K562 (cell line): Measurements from ENCODE around the gene CPNE1. TPM values are rescaled to one million over a fixed set of nuclear protein-coding genes. Genes with fewer than 3 reads are reported as not detected.
A peak's percentile ranks its signal among the peaks of the same experiment; 100 is the strongest.

Experiments used
- BMI1 ChIP-seq: fragments of 150-350 bp; IDR thresholded peaks from 2 replicates; pipeline ENCODE4 v1.6.1; 2014; ENCODE audit warnings: low read length
- DMBX1 ChIP-seq: fragments of 250-450 bp; sonication (Bioruptor Pico); IDR thresholded peaks from 2 replicates; pipeline ENCODE4 v1.8.0; 2022; ENCODE audit warnings: inconsistent platforms, mild to moderate bottlenecking, moderate library complexity, borderline replicate concordance
- ELK3 ChIP-seq: fragments of 450-650 bp; formaldehyde crosslinking; IDR thresholded peaks from 2 replicates; pipeline ENCODE4 v1.4.0; 2020; ENCODE audit warnings: mild to moderate bottlenecking
- FOXJ3 ChIP-seq: sonication (generic); formaldehyde crosslinking; IDR thresholded peaks from 2 replicates; pipeline ENCODE4 v1.4.0; 2020; ENCODE audit warnings: mild to moderate bottlenecking, missing genetic modification reagents
- GTF2A2 ChIP-seq: IDR thresholded peaks from 2 replicates; pipeline ENCODE4 v1.6.1; 2016; ENCODE audit warnings: mild to moderate bottlenecking, missing genetic modification characterization, missing compliant biosample characterization
- MBD2 ChIP-seq: sonication (generic); IDR thresholded peaks from 2 replicates; pipeline ENCODE4 v1.6.1; 2016; ENCODE audit warnings: low read depth, borderline replicate concordance
- NR1H2 ChIP-seq: sonication (generic); formaldehyde crosslinking; IDR thresholded peaks from 2 replicates; pipeline ENCODE4 v1.4.0; 2020; ENCODE audit warnings: mild to moderate bottlenecking, missing genetic modification reagents
- NUFIP1 ChIP-seq: fragments of 450-650 bp; IDR thresholded peaks from 2 replicates; pipeline ENCODE4 v1.6.1; 2018; ENCODE audit not compliant: partially characterized antibody
- PURB ChIP-seq: sonication (generic); formaldehyde crosslinking; IDR thresholded peaks from 2 replicates; pipeline ENCODE4 v1.9.0; 2021; ENCODE audit warnings: low read depth, mild to moderate bottlenecking, missing genetic modification reagents
- RCOR1 ChIP-seq, 2 experiments: IDR thresholded peaks; 2 replicates each; pipeline ENCODE4 v1.6.1; 2012; ENCODE audit warnings: low read depth in 2 of 2, low read length in 2 of 2, borderline replicate concordance in 1 of 2, improper control_type of control experiment in 1 of 2
- RHOXF2B ChIP-seq: fragments of 250-450 bp; sonication (Bioruptor Pico); conservative IDR thresholded peaks from 2 replicates; pipeline ENCODE4 v1.5.1; 2021
- RUNX1 ChIP-seq: sonication (generic); IDR thresholded peaks from 2 replicates; pipeline ENCODE4 v1.6.1; 2016; ENCODE audit warnings: antibody characterized with exemption, low read depth
- SP2 ChIP-seq: IDR thresholded peaks from 2 replicates; pipeline ENCODE4 v1.6.1; 2011; ENCODE audit warnings: mild to moderate bottlenecking, low read depth, low read length, moderate library complexity; ENCODE audit not compliant: poor library complexity, severe bottlenecking; ENCODE audit errors: extremely low read depth
- TEAD1 ChIP-seq, 2 experiments: fragments of 450-650 bp in 1 of 2; sonication (generic) in 1 of 2; formaldehyde crosslinking; IDR thresholded peaks; 2 replicates each; pipeline versions ENCODE4 v1.4.0 to v1.8.0; 2020 to 2022; ENCODE audit warnings: mild to moderate bottlenecking in 2 of 2, missing genetic modification reagents in 1 of 2
- USF1 ChIP-seq: sonication (generic); formaldehyde crosslinking; IDR thresholded peaks from 2 replicates; pipeline ENCODE4 v1.9.0; 2022; ENCODE audit warnings: mild to moderate bottlenecking, missing genetic modification reagents
- ZBTB8A ChIP-seq: fragments of 450-650 bp; IDR thresholded peaks from 2 replicates; pipeline ENCODE4 v1.6.1; 2018; ENCODE audit warnings: mild to moderate bottlenecking, moderate library complexity; ENCODE audit not compliant: partially characterized antibody
- ZEB2 ChIP-seq: fragments of 450-650 bp; IDR thresholded peaks from 2 replicates; pipeline ENCODE4 v1.6.1; 2016
- ZNF324 ChIP-seq: fragments of 250-450 bp; sonication (Bioruptor Pico); IDR thresholded peaks from 2 replicates; pipeline ENCODE4 v1.4.0; 2020; ENCODE audit warnings: mild to moderate bottlenecking
- ZNF354B ChIP-seq: fragments of 250-450 bp; sonication (Bioruptor Pico); IDR thresholded peaks from 2 replicates; pipeline ENCODE4 v1.4.0; 2020
- polyA plus RNA-seq, 8 experiments: library from polyadenylated mRNA; depleted of rRNA in 4 of 8; stranded (reverse) in 5 of 8; unstranded in 3 of 8; fragments of >200 nt; fragmentation: Nextera tagmentation in 2 of 8; fragmentation: Illumina TruSeq in 1 of 8; extraction: Ambion mirVana in 2 of 8; extraction: Trizol in 1 of 8; gene quantifications; 2 replicates each; pipeline versions ENCODE4 v1.2.1 to v1.2.3, GENCODE V29; 2011 to 2014; ENCODE audit warnings: inconsistent platforms in 1 of 8, missing spikeins in 1 of 8
- total RNA-seq, 7 experiments: library from RNA; depleted of rRNA in 6 of 7; stranded (reverse); fragments of >200 nt in 6 of 7; fragmentation: Illumina TruSeq in 2 of 7; extraction: Trizol in 2 of 7; gene quantifications; 2 replicates each; pipeline versions ENCODE4 v1.2.1 to v1.2.3, GENCODE V29; 2011 to 2021; ENCODE audit warnings: low replicate concordance in 1 of 7
- TF ChIP-seq, protein P1 (sequence below): fragments of 250-450 bp; sonication (Bioruptor Pico); IDR thresholded peaks from 2 replicates; pipeline ENCODE4 v1.5.0; 2020; ENCODE audit warnings: mild to moderate bottlenecking
- TF ChIP-seq, protein P2 (sequence below): fragments of 450-650 bp; IDR thresholded peaks from 2 replicates; pipeline ENCODE4 v1.6.1; 2018; ENCODE audit warnings: mild to moderate bottlenecking, low read depth; ENCODE audit not compliant: partially characterized antibody

The CPNE1 gene
- total and polyA plus RNA-seq, 9 of the 15 experiments (the other 6 are each of a cell fraction or from before 2014, with no cell fraction given), result 42.1 to 102 (median 56.0) TPM

DNA sequence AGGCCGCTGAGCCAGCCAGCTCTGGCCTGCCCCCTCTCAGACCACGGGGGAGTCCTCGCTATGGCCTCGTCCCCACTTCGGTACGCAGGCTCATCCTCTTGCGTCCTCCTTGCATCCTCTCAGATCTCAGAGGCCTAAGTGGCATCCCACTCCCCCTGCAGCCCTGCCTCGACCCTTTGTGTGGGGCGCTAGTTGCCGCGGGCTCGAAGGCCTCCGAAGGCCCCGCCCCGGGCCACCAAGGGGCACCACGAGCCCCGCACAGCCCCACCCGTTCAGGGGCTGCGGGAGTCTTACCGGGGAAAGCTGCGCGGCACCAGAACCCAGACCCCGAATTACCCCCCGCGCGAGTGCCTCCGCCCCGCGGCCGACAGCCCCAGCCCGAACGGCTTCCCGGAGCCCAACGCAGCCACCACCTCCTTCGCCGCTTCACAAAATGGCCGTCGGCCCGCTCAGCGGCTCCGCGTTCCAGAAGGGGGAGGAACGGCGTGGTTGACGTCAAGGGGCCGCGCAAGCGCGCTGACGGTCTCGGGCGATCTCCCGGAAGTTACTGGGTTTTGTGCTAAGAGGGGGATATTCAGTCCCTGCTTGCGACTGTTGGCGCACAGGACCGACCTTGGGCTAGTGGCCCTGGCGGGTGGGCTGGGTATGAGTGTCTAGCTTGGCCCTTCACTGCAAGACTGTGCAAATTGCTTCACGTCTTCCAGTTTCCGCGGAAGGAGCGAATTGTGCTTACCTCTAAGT, at the start of gene CPNE1, which contains the start of gene RBM12 (continued):
- no peak for TF ChIP-seq PURB (CRISPR knock-in tag)
- TF ChIP-seq ZBTB8A, result no peak
- no peak for TF ChIP-seq BMI1
- TF ChIP-seq ELK3 (CRISPR knock-in tag), result no peak
- no peak for TF ChIP-seq ZEB2
- TF ChIP-seq TEAD1 (CRISPR knock-in tag; IDR thresholded peaks at IDR 0.05), result peak; percentile 52 to 55; a peak in 3 of 4 replicates
- TF ChIP-seq NR1H2, result peak; percentile 90
- no peak for TF ChIP-seq RUNX1
- TF ChIP-seq, protein P1, sequence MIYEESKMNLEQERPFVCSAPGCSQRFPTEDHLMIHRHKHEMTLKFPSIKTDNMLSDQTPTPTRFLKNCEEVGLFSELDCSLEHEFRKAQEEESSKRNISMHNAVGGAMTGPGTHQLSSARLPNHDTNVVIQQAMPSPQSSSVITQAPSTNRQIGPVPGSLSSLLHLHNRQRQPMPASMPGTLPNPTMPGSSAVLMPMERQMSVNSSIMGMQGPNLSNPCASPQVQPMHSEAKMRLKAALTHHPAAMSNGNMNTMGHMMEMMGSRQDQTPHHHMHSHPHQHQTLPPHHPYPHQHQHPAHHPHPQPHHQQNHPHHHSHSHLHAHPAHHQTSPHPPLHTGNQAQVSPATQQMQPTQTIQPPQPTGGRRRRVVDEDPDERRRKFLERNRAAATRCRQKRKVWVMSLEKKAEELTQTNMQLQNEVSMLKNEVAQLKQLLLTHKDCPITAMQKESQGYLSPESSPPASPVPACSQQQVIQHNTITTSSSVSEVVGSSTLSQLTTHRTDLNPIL (CRISPR knock-in tag), result 0 out of 2 replicates have a peak, but pooled peaks have one; percentile 3
- TF ChIP-seq FOXJ3 (CRISPR knock-in tag), result no peak
- TF ChIP-seq GTF2A2 (tag), result peak; percentile 56; the same call in 1 of the 2 replicates
- TF ChIP-seq ZNF324 (CRISPR knock-in tag), result no peak
- TF ChIP-seq MBD2, result peak; percentile 69; the same call in 1 of the 2 replicates
- TF ChIP-seq USF1 (CRISPR knock-in tag), result no peak; the same call in 1 of the 2 replicates
- TF ChIP-seq ZNF354B (CRISPR knock-in tag), result no peak
- no peak for TF ChIP-seq NUFIP1
- no peak for TF ChIP-seq DMBX1 (CRISPR knock-in tag)
- 0 out of 4 replicates have a peak, but pooled peaks of 1 of the 2 experiments have one; percentile 24 for TF ChIP-seq RCOR1 (IDR thresholded peaks at IDR 0.05; ENCODE audit: borderline replicate concordance in 1 of 2, low read depth in 2 of 2, low read length in 2 of 2)
- TF ChIP-seq, protein P2, sequence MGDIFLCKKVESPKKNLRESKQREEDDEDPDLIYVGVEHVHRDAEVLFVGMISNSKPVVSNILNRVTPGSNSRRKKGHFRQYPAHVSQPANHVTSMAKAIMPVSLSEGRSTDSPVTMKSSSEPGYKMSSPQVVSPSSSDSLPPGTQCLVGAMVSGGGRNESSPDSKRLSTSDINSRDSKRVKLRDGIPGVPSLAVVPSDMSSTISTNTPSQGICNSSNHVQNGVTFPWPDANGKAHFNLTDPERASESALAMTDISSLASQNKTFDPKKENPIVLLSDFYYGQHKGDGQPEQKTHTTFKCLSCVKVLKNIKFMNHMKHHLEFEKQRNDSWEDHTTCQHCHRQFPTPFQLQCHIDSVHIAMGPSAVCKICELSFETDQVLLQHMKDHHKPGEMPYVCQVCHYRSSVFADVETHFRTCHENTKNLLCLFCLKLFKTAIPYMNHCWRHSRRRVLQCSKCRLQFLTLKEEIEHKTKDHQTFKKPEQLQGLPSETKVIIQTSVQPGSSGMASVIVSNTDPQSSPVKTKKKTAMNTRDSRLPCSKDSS, result no peak
- no peak for TF ChIP-seq SP2
- TF ChIP-seq RHOXF2B (CRISPR knock-in tag), result no peak
